Keratinocyte (primary cell): ENCODE results near the gene CEL.

Experiments
- EZH2 ChIP-seq: IDR thresholded peaks from one replicate; pipeline ENCODE4 v1.6.1; 2012; ENCODE audit warnings: inconsistent platforms, mild to moderate bottlenecking, low read length, moderate library complexity
- TF ChIP-seq, protein P1 (sequence below), 3 experiments: IDR thresholded peaks in 1 of 3; conservative IDR thresholded peaks in 1 of 3; optimal IDR thresholded peaks in 1 of 3; 2 replicates in 2 of 3; 3 replicates in 1 of 3; pipeline versions ENCODE3 to v1.5.1; 2011; ENCODE audit warnings: low read length in 3 of 3, mild to moderate bottlenecking in 3 of 3, moderate library complexity in 2 of 3, control low read depth in 1 of 3, inconsistent platforms in 1 of 3; ENCODE audit not compliant: insufficient read depth in 2 of 3; ENCODE audit errors: extremely low read depth in 1 of 3

DNA sequence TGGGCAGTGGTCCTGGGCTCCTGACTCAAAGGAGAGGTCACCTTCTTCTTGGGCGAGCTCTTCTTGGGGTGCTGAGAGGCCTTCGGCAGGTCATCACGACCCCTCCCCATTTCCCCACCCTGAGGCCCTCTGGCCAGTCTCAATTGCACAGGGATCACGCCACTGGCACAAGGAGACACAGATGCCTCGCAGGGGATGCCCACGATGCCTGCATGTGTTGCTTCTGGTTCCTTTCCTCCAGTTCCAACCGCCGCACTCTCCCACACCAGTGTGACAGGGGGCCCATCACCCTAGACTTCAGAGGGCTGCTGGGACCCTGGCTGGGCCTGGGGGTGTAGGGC, 1.3 kb downstream of the CEL start:
- TF ChIP-seq, protein P1, sequence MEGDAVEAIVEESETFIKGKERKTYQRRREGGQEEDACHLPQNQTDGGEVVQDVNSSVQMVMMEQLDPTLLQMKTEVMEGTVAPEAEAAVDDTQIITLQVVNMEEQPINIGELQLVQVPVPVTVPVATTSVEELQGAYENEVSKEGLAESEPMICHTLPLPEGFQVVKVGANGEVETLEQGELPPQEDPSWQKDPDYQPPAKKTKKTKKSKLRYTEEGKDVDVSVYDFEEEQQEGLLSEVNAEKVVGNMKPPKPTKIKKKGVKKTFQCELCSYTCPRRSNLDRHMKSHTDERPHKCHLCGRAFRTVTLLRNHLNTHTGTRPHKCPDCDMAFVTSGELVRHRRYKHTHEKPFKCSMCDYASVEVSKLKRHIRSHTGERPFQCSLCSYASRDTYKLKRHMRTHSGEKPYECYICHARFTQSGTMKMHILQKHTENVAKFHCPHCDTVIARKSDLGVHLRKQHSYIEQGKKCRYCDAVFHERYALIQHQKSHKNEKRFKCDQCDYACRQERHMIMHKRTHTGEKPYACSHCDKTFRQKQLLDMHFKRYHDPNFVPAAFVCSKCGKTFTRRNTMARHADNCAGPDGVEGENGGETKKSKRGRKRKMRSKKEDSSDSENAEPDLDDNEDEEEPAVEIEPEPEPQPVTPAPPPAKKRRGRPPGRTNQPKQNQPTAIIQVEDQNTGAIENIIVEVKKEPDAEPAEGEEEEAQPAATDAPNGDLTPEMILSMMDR (optimal IDR thresholded peaks at IDR 0.05 in 1 of 3, IDR thresholded peaks at IDR 0.05 in 1 of 3, conservative IDR thresholded peaks at IDR 0.05 in 1 of 3; ENCODE audit: extremely low read depth in 1 of 3, insufficient read depth in 2 of 3, low read length in 3 of 3): no peak
- TF ChIP-seq EZH2: no peak
